ENCODE measurements around the gene ATP6V0E1. TPM values are rescaled to one million over a fixed set of nuclear protein-coding genes. Genes with fewer than 3 reads are reported as not detected.
A peak's percentile ranks its signal among the peaks of the same experiment; 100 is the strongest.

Gene ATP6V0E1
- total RNA-seq, 4 donors from 2014 or later, result 57.8 to 132 (median 97.2) TPM

DNA sequence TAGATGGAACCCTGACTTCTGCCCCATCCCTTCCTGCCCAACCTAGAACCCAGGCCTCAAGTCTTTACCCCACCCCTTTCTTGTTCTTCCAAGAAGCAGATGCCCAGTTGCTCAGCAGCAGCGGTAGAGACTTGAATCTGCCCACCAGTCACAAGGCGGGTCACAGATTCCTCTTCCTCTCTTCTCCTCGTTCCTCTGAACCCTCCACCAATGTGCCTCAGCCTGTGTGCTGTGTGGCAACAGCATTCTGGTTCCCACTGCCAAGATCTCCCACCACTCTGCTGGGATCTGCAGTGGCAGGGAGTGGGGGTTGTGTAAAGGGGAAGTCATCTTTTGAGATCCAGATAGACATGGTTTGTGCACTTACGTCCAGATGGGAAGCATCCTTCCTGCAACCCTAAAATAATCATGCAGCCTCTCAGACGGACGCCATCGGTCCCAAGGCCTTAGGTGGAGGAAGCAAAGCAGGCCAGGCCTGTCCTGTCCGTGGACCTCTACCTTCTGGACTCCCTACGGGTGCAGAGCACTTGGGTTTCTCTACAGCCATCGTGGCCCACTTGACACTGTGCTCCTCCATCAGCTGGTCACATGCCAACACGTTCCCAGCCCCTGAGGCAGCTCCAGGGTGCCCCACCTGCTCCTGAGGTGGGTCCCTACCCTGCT lies 32.1 kb upstream of the ATP6V0E1 start:
- no peak for DNase-seq
- no peak for TF ChIP-seq POLR2A (IDR thresholded peaks at IDR 0.05)
- TF ChIP-seq, protein P1, sequence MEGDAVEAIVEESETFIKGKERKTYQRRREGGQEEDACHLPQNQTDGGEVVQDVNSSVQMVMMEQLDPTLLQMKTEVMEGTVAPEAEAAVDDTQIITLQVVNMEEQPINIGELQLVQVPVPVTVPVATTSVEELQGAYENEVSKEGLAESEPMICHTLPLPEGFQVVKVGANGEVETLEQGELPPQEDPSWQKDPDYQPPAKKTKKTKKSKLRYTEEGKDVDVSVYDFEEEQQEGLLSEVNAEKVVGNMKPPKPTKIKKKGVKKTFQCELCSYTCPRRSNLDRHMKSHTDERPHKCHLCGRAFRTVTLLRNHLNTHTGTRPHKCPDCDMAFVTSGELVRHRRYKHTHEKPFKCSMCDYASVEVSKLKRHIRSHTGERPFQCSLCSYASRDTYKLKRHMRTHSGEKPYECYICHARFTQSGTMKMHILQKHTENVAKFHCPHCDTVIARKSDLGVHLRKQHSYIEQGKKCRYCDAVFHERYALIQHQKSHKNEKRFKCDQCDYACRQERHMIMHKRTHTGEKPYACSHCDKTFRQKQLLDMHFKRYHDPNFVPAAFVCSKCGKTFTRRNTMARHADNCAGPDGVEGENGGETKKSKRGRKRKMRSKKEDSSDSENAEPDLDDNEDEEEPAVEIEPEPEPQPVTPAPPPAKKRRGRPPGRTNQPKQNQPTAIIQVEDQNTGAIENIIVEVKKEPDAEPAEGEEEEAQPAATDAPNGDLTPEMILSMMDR (IDR thresholded peaks at IDR 0.05), result no peak
- 82% methylated on average over 9 to 11 of the region's 11 CpGs for WGBS, 2 donors
- no peaks in the 10 kb centered on the region for H3K27me3 ChIP-seq
- peak overlapping the region in 1 of 4 donors; percentile 37 for H3K27ac ChIP-seq
- intact Hi-C loops (cut with DNase I), result no loop called here
- H3K4me3 ChIP-seq, result no peak overlapping the region
- peaks cover 0 to 11% (median 0%) of the 10 kb centered on the region in 3 donors for H3K4me1 ChIP-seq
- no peaks in the 10 kb centered on the region for H3K9me3 ChIP-seq
- peaks cover under 1 to 52% (median 8%) of the 10 kb centered on the region in 3 donors for H3K36me3 ChIP-seq

GRCh38 chr5:172952034-172952511 lies 31.5 kb upstream of the ATP6V0E1 start:
- no peaks in the 10 kb centered on the region for H3K27me3 ChIP-seq
- no peaks in the 10 kb centered on the region for H3K9me3 ChIP-seq
- peak overlapping the region in 1 of 4 donors; percentile 37 for H3K27ac ChIP-seq
- peaks cover 0 to 11% (median 0%) of the 10 kb centered on the region in 3 donors for H3K4me1 ChIP-seq
- WGBS, 2 donors, result 72 to 73% methylated on average over 4 of the region's 4 CpGs
- H3K4me3 ChIP-seq, result no peak overlapping the region
- peaks cover 0 to 48% (median 7%) of the 10 kb centered on the region in 3 donors for H3K36me3 ChIP-seq
- TF ChIP-seq, protein P1 (IDR thresholded peaks at IDR 0.05), result no peak
- no peak for TF ChIP-seq POLR2A (IDR thresholded peaks at IDR 0.05)
- no peak for DNase-seq
- intact Hi-C loops (cut with DNase I), result no loop called here

GRCh38 chr5:172953776-172954675 lies 29.5 kb upstream of the ATP6V0E1 start:
- Histone ChIP-seq H3K36me3 (peaks cover 0 to 28% (median 7%) of the 10 kb centered on the region in 3 donors), H3K4me1 (peaks cover 0 to 20% (median 5%) of the 10 kb centered on the region in 3 donors), H3K27me3 (no peaks in the 10 kb centered on the region), H3K9me3 (no peaks in the 10 kb centered on the region), H3K4me3 (no peak overlapping the region), H3K27ac (peak overlapping the region in 2 of 4 donors; percentile 18 to 51)
- no peak for DNase-seq
- intact Hi-C loops (cut with DNase I), result no loop called here
- TF ChIP-seq, protein P1 (IDR thresholded peaks at IDR 0.05), result no peak
- no peak for TF ChIP-seq POLR2A (IDR thresholded peaks at IDR 0.05)
- 46 to 51% methylated on average over 14 to 15 of the region's 15 CpGs for WGBS, 2 donors

DNA sequence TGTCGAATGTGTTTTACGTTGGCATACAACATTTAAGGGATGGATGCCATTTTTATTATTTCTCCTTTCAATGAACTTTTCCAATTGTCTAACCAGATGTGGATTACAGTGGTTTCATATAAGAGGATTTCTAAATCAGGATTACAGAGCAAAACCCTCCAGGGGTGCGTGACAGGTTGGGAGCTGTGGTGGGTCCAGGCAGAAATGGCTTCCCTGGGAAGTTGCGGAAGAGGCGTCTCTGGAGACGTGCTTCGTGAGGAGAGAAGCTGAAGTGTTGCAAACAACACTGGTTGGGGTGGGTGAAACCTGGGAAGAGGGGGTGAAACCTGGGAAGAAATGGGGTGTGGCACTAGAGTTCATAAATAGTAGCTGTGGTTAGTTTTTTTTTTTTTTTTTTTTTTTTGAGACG lies 28.8 kb upstream of the ATP6V0E1 start:
- no peak for DNase-seq
- no peaks in the 10 kb centered on the region for H3K9me3 ChIP-seq
- TF ChIP-seq, protein P1 (IDR thresholded peaks at IDR 0.05), result no peak
- TF ChIP-seq POLR2A (IDR thresholded peaks at IDR 0.05), result no peak
- no peaks in the 10 kb centered on the region for H3K27me3 ChIP-seq
- H3K27ac ChIP-seq, result peak overlapping the region in 1 of 4 donors; percentile 51
- intact Hi-C loops (cut with DNase I), result no loop called here
- no peak overlapping the region for H3K4me3 ChIP-seq
- WGBS, 2 donors, result 75 to 86% methylated on average over 8 of the region's 8 CpGs
- peaks cover 0 to 22% (median 8%) of the 10 kb centered on the region in 3 donors for H3K4me1 ChIP-seq
- peaks cover 0 to 23% (median 7%) of the 10 kb centered on the region in 3 donors for H3K36me3 ChIP-seq
